ENCODE data around the gene DDX17.

GRCh38 chr22:38477585-38477984 lies 28.5 kb downstream of the DDX17 start:
- TF ChIP-seq SP1 (IDR thresholded peaks at IDR 0.05; ENCODE audit: low read depth, low read length) (no peak), POLR2A (IDR thresholded peaks at IDR 0.05; ENCODE audit: control extremely low read depth in 1 of 2, low read depth in 2 of 2, low read length in 2 of 2) (no peak)
